HG03558 (cell line): Measurements from ENCODE around the gene ALG3.

Source experiments
- ATAC-seq: cut with Tn5 transposase; IDR thresholded peaks from one replicate; pipeline ENCODE4 v1.9.1; 2021; ENCODE audit warnings: moderate number of reproducible peaks; ENCODE audit not compliant: unreplicated experiment; ENCODE audit errors: extremely low read depth

Gene ALG3

DNA sequence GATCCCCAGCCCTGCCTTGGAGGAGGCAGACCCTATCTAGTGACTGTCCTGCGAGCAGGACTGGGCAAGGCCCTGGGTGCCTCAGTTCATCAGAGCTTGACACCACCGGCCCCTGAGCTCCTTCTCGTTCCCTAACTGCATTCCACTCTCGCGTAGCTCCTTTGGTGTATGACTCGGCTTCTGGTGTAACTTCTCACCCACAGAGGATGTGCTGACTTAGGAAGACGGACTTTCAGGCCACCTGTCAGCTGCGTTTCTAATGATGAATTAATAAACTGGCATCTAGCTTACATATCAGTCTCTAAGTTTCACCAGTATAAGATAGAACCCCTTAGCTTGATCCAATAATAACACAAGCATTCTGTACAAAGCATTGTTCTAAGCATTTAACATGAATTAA lies 45.2 kb downstream of the ALG3 start:
- no peak for ATAC-seq

DNA sequence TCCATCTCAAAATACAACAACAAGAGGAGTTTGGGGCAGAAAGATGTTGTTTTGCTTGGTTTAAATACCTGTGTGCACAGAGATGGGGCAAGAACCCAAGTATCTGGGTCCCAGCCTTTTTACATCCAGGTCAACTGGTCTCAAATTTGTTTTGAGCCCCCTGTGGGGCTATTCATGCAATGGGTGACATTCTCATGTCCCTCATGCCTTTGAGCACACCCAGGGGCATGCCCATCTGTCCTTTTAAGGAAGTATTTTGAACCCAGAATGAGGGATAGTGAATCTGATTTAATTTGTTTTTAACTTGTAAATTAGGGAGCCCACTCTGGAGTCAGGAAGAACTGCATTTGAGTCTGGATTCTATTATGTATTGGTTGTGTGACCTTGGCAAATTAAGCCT lies 47.9 kb downstream of the ALG3 start:
- no peak for ATAC-seq

DNA sequence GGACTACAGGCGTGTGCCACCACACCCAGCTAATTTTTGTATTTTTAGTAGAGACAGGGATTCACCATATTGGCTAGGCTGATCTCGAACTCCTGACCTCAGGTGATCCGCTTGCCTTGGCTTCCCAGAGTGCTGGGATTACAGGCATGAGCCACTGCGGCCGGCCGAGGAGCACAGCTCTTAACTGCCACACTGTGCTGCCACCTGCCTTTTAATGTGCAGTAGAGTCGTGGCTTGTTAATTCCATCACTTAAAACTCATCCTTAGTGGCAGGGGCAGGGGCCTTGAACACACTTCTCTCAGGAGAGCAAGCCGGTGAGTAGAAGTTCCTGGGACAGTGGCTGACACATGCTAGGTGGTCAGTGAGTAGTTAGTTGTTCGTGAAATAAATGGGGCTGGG lies 50.3 kb downstream of the ALG3 start:
- no peak for ATAC-seq

GRCh38 chr3:184196536-184196935 lies 52.2 kb downstream of the ALG3 start:
- no peak for ATAC-seq

DNA sequence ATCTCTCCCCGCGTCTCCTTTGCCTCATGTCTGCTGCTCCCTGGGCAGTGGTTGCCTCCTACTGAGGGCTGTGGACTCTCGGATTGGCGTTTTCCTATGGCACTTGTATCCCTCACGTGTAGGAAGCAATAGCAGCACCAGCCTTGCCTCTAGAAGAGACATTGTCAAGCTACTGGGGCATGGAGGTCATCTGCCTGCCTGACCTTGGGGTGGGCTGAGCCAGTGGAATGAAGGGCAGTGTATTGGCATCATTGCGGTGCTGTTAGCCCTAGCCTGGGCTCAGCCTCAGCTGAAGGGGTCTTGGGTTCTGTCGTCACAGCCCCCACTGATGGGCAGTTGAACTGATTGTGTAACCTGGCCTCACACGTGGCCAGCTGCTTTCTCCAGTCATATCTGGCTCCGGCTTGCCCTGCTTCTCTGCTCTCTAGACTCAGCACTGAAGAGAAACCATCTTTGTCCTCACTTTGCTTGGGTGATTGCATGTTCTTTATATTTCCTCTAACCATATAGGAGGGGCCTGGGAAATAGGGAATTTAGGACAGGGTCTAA lies 54.7 kb downstream of the ALG3 start:
- ATAC-seq = no peak

- no peak for ATAC-seq
Observed at GRCh38 chr3:184192889-184193288, 55.9 kb downstream of the ALG3 start.
